Body of pancreas (tissue), 4 donors: ENCODE measurements around the gene SIDT1. TPM values are rescaled to one million over a fixed set of nuclear protein-coding genes. Genes with fewer than 3 reads are reported as not detected.
A peak's percentile ranks its signal among the peaks of the same experiment; 100 is the strongest.

Source experiments
- ATAC-seq: fragments of 150-250 bp; one replicate; pipeline ENCODE4 v1.9.1; 2016
- DNase-seq, 4 donors: peaks; one replicate each; pipeline ENCODE4 v3.0.0-alpha.2; 2019
- H3K27ac ChIP-seq, 4 donors: fragments of 200-600 bp; sonication (generic); 1 replicate in 3 of 4; 2 replicates in 1 of 4; pipeline versions ENCODE4 v1.5.1 to v1.6.1; 2016 to 2019; ENCODE audit warnings: mild to moderate bottlenecking in 1 of 4, mixed read lengths in 1 of 4, moderate library complexity in 1 of 4
- H3K27me3 ChIP-seq, 2 donors: fragments of 200-600 bp; sonication (generic); one replicate each; pipeline ENCODE4 v1.6.0; 2016; ENCODE audit warnings: mild to moderate bottlenecking in 1 of 2
- H3K36me3 ChIP-seq, 2 donors: fragments of 200-600 bp; sonication (generic); replicated peaks in 1 of 2; 2 replicates each; pipeline ENCODE4 v1.5.1; 2016; ENCODE audit warnings: low read depth in 2 of 2; ENCODE audit not compliant: insufficient read depth in 1 of 2
- H3K4me1 ChIP-seq: fragments of 200-600 bp; sonication (generic); one replicate; pipeline ENCODE4 v1.6.0; 2016
- H3K4me3 ChIP-seq, 2 donors: fragments of 200-600 bp; sonication (generic); 1 replicate in 1 of 2; 2 replicates in 1 of 2; pipeline ENCODE4 v1.5.1; 2016 to 2019
- H3K9me3 ChIP-seq, 3 donors: fragments of 200-600 bp; sonication (generic); 1 replicate in 2 of 3; 2 replicates in 1 of 3; pipeline ENCODE4 v1.5.1; 2016
- CTCF ChIP-seq, 7 experiments: fragments of 450-650 bp in 4 of 7; fragments of 200-600 bp in 3 of 7; sonication (generic) in 3 of 7; IDR thresholded peaks; one replicate each; pipeline ENCODE4 v1.5.1; 2016 to 2019; ENCODE audit warnings: antibody characterized with exemption in 7 of 7
- POLR2A ChIP-seq, 3 donors: fragments of 450-650 bp; IDR thresholded peaks; one replicate each; pipeline ENCODE4 v1.6.1; 2016; ENCODE audit warnings: antibody characterized with exemption in 3 of 3, mild to moderate bottlenecking in 2 of 3
- WGBS, 2 donors: methylation state at CpG; one replicate each; pipeline ENCODE4 v1.1.5; 2017; 5-methylcytosine and 5-hydroxymethylcytosine counted together
- intact Hi-C: fragments of 100-400 bp; cut with DNase I; formaldehyde crosslinking; loops from one replicate; pipeline ENCODE4 v1.15.1; 2023
- total RNA-seq, 2 donors: library from RNA; depleted of rRNA; stranded (reverse); fragments of >200 nt; gene quantifications; one replicate each; pipeline ENCODE4 v1.1.0, GENCODE V29; 2016

The SIDT1 gene
- total RNA-seq, 2 donors from 2014 or later = 1.6 to 8.8 TPM

DNA sequence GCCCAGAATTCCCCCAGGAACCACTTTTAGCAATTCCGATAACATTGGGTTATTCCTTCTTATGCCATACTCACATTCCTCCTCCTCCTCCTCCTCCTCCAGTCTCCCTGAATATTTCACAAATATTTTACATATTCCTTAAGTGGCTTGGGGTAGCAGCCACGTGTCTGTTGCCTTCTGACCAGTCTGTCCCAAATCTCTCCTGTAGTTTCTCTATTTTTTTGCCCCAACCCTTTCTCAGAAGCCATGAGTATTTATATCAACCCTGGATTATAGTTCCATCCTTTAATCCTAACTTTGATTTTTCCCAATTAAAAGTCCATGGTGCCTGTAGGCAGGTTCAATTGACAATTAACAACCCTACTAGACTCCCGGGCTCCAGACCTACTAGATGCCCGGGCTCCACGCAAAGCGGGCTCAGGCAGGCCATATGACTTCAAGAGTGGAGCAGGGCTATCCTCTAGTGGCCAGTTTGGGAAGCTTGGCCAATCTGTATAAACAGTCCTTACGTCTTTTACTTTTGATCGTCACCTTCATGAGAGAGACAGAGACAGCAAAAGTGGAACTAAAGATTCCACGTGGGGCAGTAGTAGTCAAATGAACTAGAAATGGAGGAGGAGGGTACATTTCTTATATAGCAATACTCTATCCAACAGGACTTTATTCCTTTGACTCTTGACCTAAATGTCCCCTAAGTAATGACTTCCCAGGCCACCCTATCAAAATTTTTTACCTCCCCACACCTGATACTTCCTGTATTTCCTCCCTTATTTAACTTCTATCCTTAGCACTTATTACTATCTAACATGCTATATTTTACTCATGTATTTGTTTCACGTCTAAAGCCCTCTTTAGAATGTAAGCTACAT is 94.4 kb downstream of the SIDT1 start:
- peak; percentile 70 to 91 (median 88) for TF ChIP-seq CTCF (IDR thresholded peaks at IDR 0.05)
- TF ChIP-seq POLR2A (IDR thresholded peaks at IDR 0.05) = no peak
- no peak overlapping the region for H3K4me3 ChIP-seq
- WGBS, 2 donors = 23% methylated on average over 10 of the region's 10 CpGs
- no peaks in the 10 kb centered on the region for H3K9me3 ChIP-seq
- ATAC-seq (peak; percentile 81), DNase-seq (peak; percentile 50 to 70 (median 62))
- no peaks in the 10 kb centered on the region for H3K27me3 ChIP-seq
- H3K36me3 ChIP-seq = no peaks in the 10 kb centered on the region
- intact Hi-C loops = loop anchor here (10.0 kb wide), 1 partner anchor 132 kb away; no protein-coding TSS in a partner anchor
- H3K27ac ChIP-seq = no peak overlapping the region
- peaks cover 6% of the 10 kb centered on the region for H3K4me1 ChIP-seq

DNA sequence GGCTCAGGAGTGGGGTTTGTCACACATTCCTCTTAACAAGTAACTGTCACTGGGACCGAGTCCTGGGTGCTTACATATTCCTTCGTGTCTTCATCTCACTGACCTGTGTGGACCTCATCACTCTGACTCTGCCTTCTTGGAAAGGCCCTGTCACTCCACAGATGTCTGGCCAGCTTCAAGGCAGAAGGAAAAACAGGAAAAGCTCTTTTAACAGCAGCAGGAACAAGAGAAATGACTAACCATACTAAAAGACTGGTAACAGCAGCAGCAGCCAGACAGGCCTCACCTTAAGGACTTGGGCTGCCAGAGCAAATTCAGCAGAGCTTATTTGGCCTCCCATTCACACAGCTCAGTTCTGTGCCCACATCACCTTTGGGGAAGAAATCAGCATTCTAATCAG is 96.0 kb downstream of the SIDT1 start:
- no peaks in the 10 kb centered on the region for H3K9me3 ChIP-seq
- H3K27me3 ChIP-seq = no peaks in the 10 kb centered on the region
- H3K4me3 ChIP-seq = no peak overlapping the region
- H3K27ac ChIP-seq = no peak overlapping the region
- no peaks in the 10 kb centered on the region for H3K36me3 ChIP-seq
- TF ChIP-seq POLR2A (IDR thresholded peaks at IDR 0.05) = no peak
- intact Hi-C loops = loop anchor here (10.0 kb wide), 1 partner anchor 134 kb away; no protein-coding TSS in a partner anchor
- peaks cover 6% of the 10 kb centered on the region for H3K4me1 ChIP-seq
- ATAC-seq (no peak), DNase-seq (no peak)
- WGBS, 2 donors = 80 to 87% methylated on average over 2 of the region's 2 CpGs

- Histone ChIP-seq H3K9me3 (no peaks in the 10 kb centered on the region), H3K4me1 (peaks cover 6% of the 10 kb centered on the region), H3K27me3 (no peaks in the 10 kb centered on the region), H3K27ac (no peak overlapping the region), H3K36me3 (no peaks in the 10 kb centered on the region), H3K4me3 (no peak overlapping the region)
- 81 to 89% methylated on average over 6 of the region's 6 CpGs for WGBS, 2 donors
- TF ChIP-seq POLR2A (IDR thresholded peaks at IDR 0.05) = no peak
- no peak for TF ChIP-seq CTCF (IDR thresholded peaks at IDR 0.05)
- ATAC-seq (no peak), DNase-seq (no peak)
- intact Hi-C loops = loop anchor here (10.0 kb wide), 1 partner anchor 134 kb away; no protein-coding TSS in a partner anchor
Measured at GRCh38 chr3:113628788-113629187, 96.4 kb downstream of the SIDT1 start.

DNA sequence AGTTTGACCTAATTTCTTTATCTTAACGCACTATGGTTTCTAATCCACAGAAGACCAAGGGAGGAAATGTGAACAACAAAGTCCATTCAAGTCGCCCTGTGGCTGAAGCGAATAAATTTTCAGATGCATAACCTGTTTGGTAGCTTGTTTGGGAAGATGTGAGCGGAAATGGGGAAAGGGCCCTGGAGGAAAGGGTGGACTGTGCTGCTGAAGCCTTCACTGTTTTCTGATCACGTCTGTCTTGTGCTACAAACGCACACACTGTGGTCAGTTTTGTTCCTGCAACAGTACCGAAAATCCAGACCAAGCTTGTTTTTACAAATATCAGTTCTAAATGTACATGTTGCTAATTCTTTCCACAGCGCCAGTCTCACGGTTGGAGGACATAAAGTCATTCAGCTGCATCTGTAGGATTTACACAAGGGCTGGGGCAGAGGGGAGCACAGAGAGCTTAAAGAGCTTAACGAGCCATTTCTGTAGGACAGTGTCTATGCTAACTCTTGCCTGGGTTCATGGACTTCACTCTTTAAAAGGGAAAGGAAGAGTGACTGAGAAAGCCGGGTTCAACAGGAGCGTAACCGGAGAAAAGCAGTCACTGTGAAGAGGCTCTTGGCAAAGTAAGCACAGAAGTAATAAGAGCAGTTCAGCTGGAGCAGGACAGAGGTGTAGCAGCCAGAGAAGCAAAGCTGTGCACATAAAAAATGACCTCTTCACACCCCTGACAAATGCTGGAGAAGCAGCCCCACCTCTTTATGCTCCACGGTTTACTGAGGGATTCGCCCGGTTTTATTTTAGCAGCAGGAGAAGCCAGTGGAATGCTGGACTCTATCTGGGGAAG is 97.4 kb downstream of the SIDT1 start:
- H3K36me3 ChIP-seq = no peaks in the 10 kb centered on the region
- TF ChIP-seq POLR2A (IDR thresholded peaks at IDR 0.05) = no peak
- TF ChIP-seq CTCF (IDR thresholded peaks at IDR 0.05) = no peak
- intact Hi-C loops = loop anchor here (10.0 kb wide), 1 partner anchor 135 kb away; no protein-coding TSS in a partner anchor
- no peak overlapping the region for H3K4me3 ChIP-seq
- DNase-seq (no peak), ATAC-seq (no peak)
- no peaks in the 10 kb centered on the region for H3K27me3 ChIP-seq
- WGBS, 2 donors = 80 to 82% methylated on average over 16 of the region's 16 CpGs
- H3K4me1 ChIP-seq = peaks cover 6% of the 10 kb centered on the region
- H3K9me3 ChIP-seq = no peaks in the 10 kb centered on the region
- no peak overlapping the region for H3K27ac ChIP-seq

GRCh38 chr3:113630956-113631542 is 98.7 kb downstream of the SIDT1 start:
- Histone ChIP-seq H3K4me3 (no peak overlapping the region), H3K27me3 (no peaks in the 10 kb centered on the region), H3K4me1 (peaks cover 6% of the 10 kb centered on the region), H3K36me3 (no peaks in the 10 kb centered on the region), H3K9me3 (no peaks in the 10 kb centered on the region), H3K27ac (no peak overlapping the region)
- no peak for DNase-seq
- no peak for TF ChIP-seq POLR2A (IDR thresholded peaks at IDR 0.05)
- no peak for TF ChIP-seq CTCF (IDR thresholded peaks at IDR 0.05)
- intact Hi-C loops = no loop called here
- no peak for ATAC-seq
- 56 to 82% methylated on average over 3 of the region's 3 CpGs for WGBS, 2 donors
